GM20000 (cell line): ENCODE measurements around the gene INMT.

Source experiments
- DNase-seq: peaks from one replicate; pipeline ENCODE4 v3.0.0; 2012; ENCODE audit warnings: low spot score
- TF ChIP-seq, protein P1 (sequence below): IDR thresholded peaks from 2 replicates; pipeline ENCODE4 v1.5.1; 2012; ENCODE audit warnings: mild to moderate bottlenecking, control low read depth; ENCODE audit errors: extremely low read depth, missing control alignments

INMT gene

DNA sequence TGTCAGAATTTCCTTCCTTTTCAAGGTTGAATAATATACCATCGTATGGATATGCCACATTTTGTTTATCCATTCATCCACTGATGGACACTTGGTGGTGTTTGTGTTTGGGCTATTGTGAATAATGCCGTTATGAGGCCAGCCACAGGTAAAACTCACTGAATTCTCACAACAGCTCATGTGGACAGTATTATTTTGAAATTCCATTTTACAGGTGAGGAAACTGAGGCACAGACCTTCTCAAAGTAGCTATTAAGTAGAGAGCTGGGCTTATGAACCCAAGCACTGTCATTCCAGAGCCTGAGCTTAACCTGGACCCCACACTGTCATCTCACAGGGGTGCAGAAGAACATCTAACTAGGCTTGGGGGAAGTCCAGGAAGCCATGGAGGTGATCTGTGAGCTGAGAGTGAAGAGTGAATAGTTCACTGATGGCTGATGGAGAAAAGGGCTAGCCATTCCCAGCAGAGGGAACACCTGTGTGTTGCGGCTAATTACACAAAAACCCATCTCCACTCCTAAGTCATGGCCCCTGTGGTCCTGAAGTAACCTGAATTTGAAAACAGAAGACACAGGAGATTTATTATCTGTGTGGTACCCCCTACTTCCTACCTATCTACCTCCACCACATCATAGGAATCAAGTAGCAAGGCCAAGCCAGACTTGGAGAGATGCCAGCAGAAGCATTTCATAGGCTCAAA is 8.7 kb downstream of the INMT start:
- DNase-seq: no peak
- TF ChIP-seq, protein P1, sequence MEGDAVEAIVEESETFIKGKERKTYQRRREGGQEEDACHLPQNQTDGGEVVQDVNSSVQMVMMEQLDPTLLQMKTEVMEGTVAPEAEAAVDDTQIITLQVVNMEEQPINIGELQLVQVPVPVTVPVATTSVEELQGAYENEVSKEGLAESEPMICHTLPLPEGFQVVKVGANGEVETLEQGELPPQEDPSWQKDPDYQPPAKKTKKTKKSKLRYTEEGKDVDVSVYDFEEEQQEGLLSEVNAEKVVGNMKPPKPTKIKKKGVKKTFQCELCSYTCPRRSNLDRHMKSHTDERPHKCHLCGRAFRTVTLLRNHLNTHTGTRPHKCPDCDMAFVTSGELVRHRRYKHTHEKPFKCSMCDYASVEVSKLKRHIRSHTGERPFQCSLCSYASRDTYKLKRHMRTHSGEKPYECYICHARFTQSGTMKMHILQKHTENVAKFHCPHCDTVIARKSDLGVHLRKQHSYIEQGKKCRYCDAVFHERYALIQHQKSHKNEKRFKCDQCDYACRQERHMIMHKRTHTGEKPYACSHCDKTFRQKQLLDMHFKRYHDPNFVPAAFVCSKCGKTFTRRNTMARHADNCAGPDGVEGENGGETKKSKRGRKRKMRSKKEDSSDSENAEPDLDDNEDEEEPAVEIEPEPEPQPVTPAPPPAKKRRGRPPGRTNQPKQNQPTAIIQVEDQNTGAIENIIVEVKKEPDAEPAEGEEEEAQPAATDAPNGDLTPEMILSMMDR: no peak

DNA sequence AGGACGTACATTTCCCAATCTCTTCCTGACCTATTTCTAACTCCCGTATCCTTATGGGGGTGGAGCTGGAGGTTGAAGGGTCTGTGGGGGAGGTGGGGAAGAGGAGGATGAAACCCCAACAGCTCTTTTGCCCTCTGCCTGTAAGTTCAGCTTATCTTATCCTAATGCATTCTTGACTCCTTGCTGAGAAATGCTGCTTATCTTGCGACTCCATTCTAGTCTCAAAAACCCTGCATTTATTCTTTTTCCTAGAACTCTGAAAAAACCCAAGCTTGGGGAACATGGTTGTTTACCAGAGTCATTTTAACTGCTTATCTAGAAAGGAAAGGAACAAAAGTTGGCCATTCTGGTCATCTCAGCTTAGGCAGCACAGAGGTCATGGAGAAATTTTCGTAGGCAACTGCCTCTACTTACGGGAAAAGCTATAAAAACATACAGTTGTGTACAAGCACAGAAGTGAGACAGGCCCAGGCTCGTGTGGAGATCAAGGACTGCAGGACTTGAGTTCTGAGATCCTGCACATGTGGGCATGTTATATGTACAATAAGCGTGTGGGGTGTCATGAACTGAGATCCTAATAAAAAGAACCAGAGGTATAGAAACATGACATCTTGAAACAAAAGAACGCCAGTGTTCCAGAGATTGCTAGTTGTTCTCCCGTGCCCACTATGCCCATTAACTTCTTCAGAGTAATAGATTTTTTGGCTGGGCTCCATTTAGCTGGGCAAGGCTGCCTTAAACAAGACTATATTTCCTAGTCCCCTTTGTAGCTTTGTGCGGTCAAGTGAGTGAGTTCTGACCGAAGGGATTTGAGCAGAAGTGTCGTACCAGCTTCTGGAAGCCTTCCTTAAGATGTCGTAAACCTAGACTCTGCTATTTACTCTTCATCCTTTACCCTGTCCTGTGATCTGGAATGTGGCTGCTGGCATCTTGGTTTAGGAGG is 9.6 kb downstream of the INMT start:
- no peak for DNase-seq
- TF ChIP-seq, protein P1: no peak

DNA sequence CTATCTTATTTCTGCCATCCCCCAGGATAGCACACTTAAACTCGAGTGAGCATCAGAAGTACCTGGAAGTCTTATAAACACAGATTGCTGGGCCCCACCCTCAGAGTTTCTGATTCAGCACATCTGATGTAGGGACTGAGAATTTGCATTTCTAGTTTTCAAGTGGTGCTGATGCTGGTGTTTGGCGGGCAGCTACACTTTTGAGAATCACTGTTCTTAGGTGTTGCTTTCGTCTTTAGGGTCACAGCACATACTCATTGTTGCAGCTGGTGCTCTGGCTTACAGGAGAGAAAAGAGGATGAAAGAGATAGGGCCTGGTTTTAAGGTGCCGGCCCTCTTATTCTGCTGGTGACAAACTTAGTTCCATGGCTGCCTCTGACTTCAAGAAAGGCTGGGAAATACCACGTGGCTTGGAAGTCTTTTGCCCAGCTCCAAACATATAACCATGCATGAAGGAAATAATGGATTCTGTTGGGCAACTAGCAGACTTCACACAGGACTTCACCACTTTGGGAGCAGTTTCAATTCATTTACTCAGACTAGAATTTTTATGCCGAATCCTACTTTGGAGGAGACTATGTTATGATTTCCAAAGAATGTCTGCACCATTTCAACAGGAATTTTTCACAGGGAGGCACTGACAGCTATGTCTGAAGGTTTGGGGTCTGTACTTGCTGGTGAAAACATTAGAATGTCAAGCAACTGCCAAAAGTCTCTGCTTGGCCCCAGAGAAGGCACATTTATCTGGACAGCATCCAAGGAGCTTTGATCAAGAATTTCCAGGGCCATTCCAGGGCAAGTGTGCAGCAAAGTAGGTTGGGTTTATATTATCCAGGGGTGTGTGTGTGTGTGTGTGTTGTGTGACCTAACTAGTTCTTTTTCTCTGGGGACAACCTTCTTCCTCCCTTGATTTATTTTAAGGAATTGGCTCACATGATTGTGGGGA is 12.4 kb downstream of the INMT start:
- peak; percentile 55 for DNase-seq
- TF ChIP-seq, protein P1: no peak

DNA sequence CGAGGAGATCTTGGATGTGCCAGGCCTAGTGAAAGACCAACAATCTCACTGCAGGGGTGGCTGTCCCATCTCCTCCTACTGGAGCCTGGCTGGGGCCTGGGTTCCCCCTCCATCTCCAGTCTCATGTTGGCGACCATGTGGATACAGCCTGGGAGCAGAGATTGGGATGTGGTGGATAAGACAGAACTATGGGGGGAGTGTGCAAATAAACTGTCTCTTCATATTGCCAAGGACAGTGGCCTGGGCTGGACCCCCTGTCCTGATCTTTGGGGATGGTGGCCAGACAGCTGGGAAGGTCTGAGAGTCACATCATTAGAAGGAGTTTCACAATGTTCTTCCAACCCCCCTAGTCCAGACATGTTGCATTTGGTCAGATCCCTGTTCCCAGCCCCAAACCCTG is 13.5 kb downstream of the INMT start:
- TF ChIP-seq, protein P1: no peak

DNA sequence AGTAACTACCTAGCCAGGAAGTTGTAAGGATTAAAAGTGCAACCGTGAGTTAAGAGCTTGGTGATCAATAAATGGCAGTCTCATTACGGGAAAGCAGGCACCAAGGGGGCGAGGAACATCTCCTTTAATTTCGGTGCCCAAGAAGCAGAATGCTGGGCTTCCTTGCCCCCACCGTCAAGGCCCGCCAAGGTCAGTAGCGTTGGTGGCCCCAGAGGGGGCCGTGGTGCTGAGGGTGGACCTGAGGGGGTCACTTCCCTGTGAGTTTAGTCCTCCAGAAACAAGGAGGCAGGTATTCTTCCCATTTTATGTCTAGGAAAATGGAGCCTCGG is 18.9 kb downstream of the INMT start:
- no peak for DNase-seq
- TF ChIP-seq, protein P1: no peak

More for the DNA sequence above, 13.5 kb downstream of the INMT start:
- DNase-seq: no peak

DNA sequence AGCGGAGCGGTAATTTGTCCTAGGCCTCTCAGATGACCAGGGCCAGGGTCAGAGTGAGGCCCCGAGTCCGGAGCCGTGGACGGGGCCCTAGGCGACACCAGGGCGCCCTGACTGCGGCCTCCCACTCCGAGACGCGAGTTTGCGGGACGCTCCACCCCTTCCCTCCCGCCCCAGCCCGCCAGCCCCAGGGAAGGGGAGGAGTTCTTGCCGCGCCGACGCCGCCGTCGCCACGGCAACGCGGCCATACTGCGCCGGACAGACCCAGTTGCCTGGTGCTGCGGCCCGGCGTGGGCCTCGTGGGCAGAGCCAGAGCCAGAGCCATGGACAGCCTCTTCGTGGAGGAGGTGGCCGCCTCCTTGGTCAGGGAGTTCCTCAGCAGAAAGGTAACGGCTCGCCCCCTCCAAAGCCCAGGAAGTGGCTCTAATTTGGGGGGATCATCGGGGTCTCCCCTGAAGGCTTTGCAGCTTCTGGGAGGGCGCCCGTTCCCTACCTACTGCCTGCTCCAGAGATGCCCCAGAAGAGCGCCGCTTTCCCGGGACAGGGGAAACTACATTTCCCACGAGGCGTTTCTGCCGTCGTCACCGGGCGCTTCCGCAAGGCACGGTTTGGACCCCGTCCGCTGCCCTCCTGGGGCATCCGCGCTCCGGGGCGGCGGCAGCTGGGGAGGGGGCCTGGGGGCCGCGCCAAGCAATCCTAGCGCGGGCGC is 19.4 kb downstream of the INMT start, which contains the start of gene MINDY4:
Gene MINDY4, plus strand, starts transcription at position 244 of the 706 bp plus-strand sequence. Its CDS starts 77 bp downstream, at position 321.
- peak; percentile 91 for DNase-seq
- TF ChIP-seq, protein P1: no peak
